ENCODE data around the gene CMSS1. TPM values are rescaled to one million over a fixed set of nuclear protein-coding genes. Genes with fewer than 3 reads are reported as not detected.

Gene CMSS1
- total RNA-seq, 1 experiment from 2014 or later = 98.6 TPM

GRCh38 chr3:100027321-100027720, 209.7 kb downstream of the CMSS1 start:
- CTCF ChIA-PET = no interaction called here
- POLR2A ChIA-PET (ENCODE audit: low non-redundant PET) = interaction anchor here (0.5 kb wide), 1 partner anchor 37 kb away, joined by 4 read pairs; no protein-coding TSS in a partner anchor
- no peak for DNase-seq (ENCODE audit: low spot score)
- no peaks in the 10 kb centered on the region for H3K9me3 ChIP-seq (ENCODE audit: low read depth, low read length, poor library complexity, severe bottlenecking)
- intact Hi-C loops (cut with micrococcal nuclease; ENCODE audit: unreplicated experiment) = no loop called here
- no peak overlapping the region for H3K4me3 ChIP-seq (ENCODE audit: low read depth, low read length, poor library complexity, severe bottlenecking)
- no peak overlapping the region for H3K27ac ChIP-seq (ENCODE audit: low read depth, low read length, poor library complexity, severe bottlenecking)
- H3K27me3 ChIP-seq (replicated peaks; ENCODE audit: insufficient read depth, low read depth, low read length, poor library complexity) = no peaks in the 10 kb centered on the region
- TF ChIP-seq CTCF (conservative IDR thresholded peaks at IDR 0.05; ENCODE audit: low read depth, low read length) = no peak
- TF ChIP-seq EZH2 (IDR thresholded peaks at IDR 0.05; ENCODE audit: borderline replicate concordance, low read depth, low read length, poor library complexity, severe bottlenecking) = no peak
- BruUV-seq (replicated peaks) = no TSS peak
- no peaks in the 10 kb centered on the region for H3K36me3 ChIP-seq (ENCODE audit: insufficient read depth, low read length, poor library complexity, severe bottlenecking)
- H3K4me1 ChIP-seq (ENCODE audit: insufficient read depth, low read length, poor library complexity, severe bottlenecking) = no peaks in the 10 kb centered on the region

GRCh38 chr3:100029052-100029451, 211.4 kb downstream of the CMSS1 start:
- Histone ChIP-seq H3K4me3 (ENCODE audit: low read depth, low read length, poor library complexity, severe bottlenecking) (no peak overlapping the region), H3K36me3 (ENCODE audit: insufficient read depth, low read length, poor library complexity, severe bottlenecking) (no peaks in the 10 kb centered on the region), H3K27ac (ENCODE audit: low read depth, low read length, poor library complexity, severe bottlenecking) (no peak overlapping the region), H3K4me1 (ENCODE audit: insufficient read depth, low read length, poor library complexity, severe bottlenecking) (no peaks in the 10 kb centered on the region), H3K9me3 (ENCODE audit: low read depth, low read length, poor library complexity, severe bottlenecking) (no peaks in the 10 kb centered on the region), H3K27me3 (replicated peaks; ENCODE audit: insufficient read depth, low read depth, low read length, poor library complexity) (no peaks in the 10 kb centered on the region)
- no TSS peak for BruUV-seq (replicated peaks)
- CTCF ChIA-PET = no interaction called here
- POLR2A ChIA-PET (ENCODE audit: low non-redundant PET) = no interaction called here
- intact Hi-C loops (cut with micrococcal nuclease; ENCODE audit: unreplicated experiment) = no loop called here
- DNase-seq (ENCODE audit: low spot score) = no peak
- no peak for TF ChIP-seq CTCF (conservative IDR thresholded peaks at IDR 0.05; ENCODE audit: low read depth, low read length)
- TF ChIP-seq EZH2 (IDR thresholded peaks at IDR 0.05; ENCODE audit: borderline replicate concordance, low read depth, low read length, poor library complexity, severe bottlenecking) = no peak

- no peaks in the 10 kb centered on the region for H3K27me3 ChIP-seq (replicated peaks; ENCODE audit: insufficient read depth, low read depth, low read length, poor library complexity)
- ChIA-PET POLR2A (ENCODE audit: low non-redundant PET) (no interaction called here), CTCF (no interaction called here)
- no peak overlapping the region for H3K4me3 ChIP-seq (ENCODE audit: low read depth, low read length, poor library complexity, severe bottlenecking)
- H3K9me3 ChIP-seq (ENCODE audit: low read depth, low read length, poor library complexity, severe bottlenecking) = no peaks in the 10 kb centered on the region
- no peaks in the 10 kb centered on the region for H3K36me3 ChIP-seq (ENCODE audit: insufficient read depth, low read length, poor library complexity, severe bottlenecking)
- intact Hi-C loops (cut with micrococcal nuclease; ENCODE audit: unreplicated experiment) = no loop called here
- no TSS peak for BruUV-seq (replicated peaks)
- H3K4me1 ChIP-seq (ENCODE audit: insufficient read depth, low read length, poor library complexity, severe bottlenecking) = no peaks in the 10 kb centered on the region
- DNase-seq (ENCODE audit: low spot score) = no peak
- H3K27ac ChIP-seq (ENCODE audit: low read depth, low read length, poor library complexity, severe bottlenecking) = no peak overlapping the region
- TF ChIP-seq EZH2 (IDR thresholded peaks at IDR 0.05; ENCODE audit: borderline replicate concordance, low read depth, low read length, poor library complexity, severe bottlenecking) = no peak
- TF ChIP-seq CTCF (conservative IDR thresholded peaks at IDR 0.05; ENCODE audit: low read depth, low read length) = no peak
Measured at GRCh38 chr3:100029689-100030088, 212.0 kb downstream of the CMSS1 start.

Data from A673 (cell line).